CD14-positive monocyte (primary cell): ENCODE measurements around the gene PADI2. TPM values are rescaled to one million over a fixed set of nuclear protein-coding genes. Genes with fewer than 3 reads are reported as not detected.

ENCODE experiments used
- DNase-seq, 3 donors: peaks; one replicate each; pipeline ENCODE4 v3.0.0-alpha.2; 2011 to 2022
- H2AFZ ChIP-seq: 2 replicates; pipeline ENCODE4 v1.6.0; 2012; ENCODE audit warnings: mild to moderate bottlenecking, low read depth, low read length, inconsistent platforms; ENCODE audit not compliant: insufficient read depth, poor library complexity, severe bottlenecking
- H3K27ac ChIP-seq, 2 donors: 1 replicate in 1 of 2; 2 replicates in 1 of 2; pipeline ENCODE4 v1.5.1; 2012 to 2013; ENCODE audit warnings: low read length in 2 of 2, control low read depth in 1 of 2, inconsistent platforms in 1 of 2, low read depth in 1 of 2, mild to moderate bottlenecking in 1 of 2
- H3K27me3 ChIP-seq, 2 donors: one replicate each; pipeline versions ENCODE4 v1.6.0 to v1.6.1; 2011 to 2013; ENCODE audit warnings: low read length in 2 of 2; ENCODE audit not compliant: control insufficient read depth in 2 of 2, insufficient read depth in 2 of 2
- H3K36me3 ChIP-seq, 2 donors: replicated peaks in 1 of 2; 1 replicate in 1 of 2; 2 replicates in 1 of 2; pipeline versions ENCODE4 v1.5.1 to v1.6.1; 2012 to 2013; ENCODE audit warnings: low read length in 2 of 2, control low read depth in 1 of 2, inconsistent platforms in 1 of 2, mild to moderate bottlenecking in 1 of 2; ENCODE audit not compliant: insufficient read depth in 2 of 2, control insufficient read depth in 1 of 2
- H3K4me1 ChIP-seq, 2 donors: 1 replicate in 1 of 2; 2 replicates in 1 of 2; pipeline versions ENCODE4 v1.5.1 to v1.6.1; 2012 to 2013; ENCODE audit warnings: low read length in 2 of 2, control low read depth in 1 of 2, inconsistent platforms in 1 of 2, mild to moderate bottlenecking in 1 of 2, moderate library complexity in 1 of 2; ENCODE audit not compliant: insufficient read depth in 2 of 2, control insufficient read depth in 1 of 2
- H3K4me2 ChIP-seq: replicated peaks from 2 replicates; pipeline ENCODE3; 2012; ENCODE audit warnings: low read length, moderate library complexity, mild to moderate bottlenecking; ENCODE audit not compliant: poor library complexity, severe bottlenecking; ENCODE audit errors: extremely low read depth
- H3K4me3 ChIP-seq, 3 experiments: fragments of 200-600 bp in 1 of 3; sonication (generic) in 1 of 3; replicated peaks in 1 of 3; 1 replicate in 2 of 3; 2 replicates in 1 of 3; pipeline ENCODE4 v1.5.1; 2011 to 2013; ENCODE audit warnings: low read length in 3 of 3, mild to moderate bottlenecking in 3 of 3, control low read depth in 2 of 3, low read depth in 2 of 3, inconsistent platforms in 1 of 3, moderate library complexity in 1 of 3
- H3K79me2 ChIP-seq: 2 replicates; pipeline ENCODE4 v1.6.0; 2012; ENCODE audit warnings: mild to moderate bottlenecking, control low read depth, inconsistent platforms, low read length, moderate library complexity; ENCODE audit not compliant: insufficient read depth
- H3K9ac ChIP-seq: 2 replicates; pipeline ENCODE4 v1.6.0; 2017; ENCODE audit warnings: low read length, mild to moderate bottlenecking; ENCODE audit not compliant: insufficient read depth, poor library complexity, severe bottlenecking
- H3K9me3 ChIP-seq, 2 donors: replicated peaks in 1 of 2; 1 replicate in 1 of 2; 2 replicates in 1 of 2; pipeline versions ENCODE4 v1.5.1 to v1.6.1; 2012 to 2013; ENCODE audit warnings: low read length in 2 of 2, control low read depth in 1 of 2; ENCODE audit not compliant: control insufficient read depth in 1 of 2, insufficient read depth in 1 of 2
- H4K20me1 ChIP-seq: 2 replicates; pipeline ENCODE4 v1.6.0; 2012; ENCODE audit warnings: mild to moderate bottlenecking, low read length, control low read depth, moderate library complexity; ENCODE audit not compliant: insufficient read depth
- H3K27ac Mint-ChIP-seq, 7 donors: one replicate each; pipeline ENCODE4 v1.8.0; 2020; ENCODE audit warnings: mild to moderate bottlenecking in 7 of 7, mixed read lengths in 7 of 7, moderate library complexity in 6 of 7, inconsistent platforms in 2 of 7
- H3K27me3 Mint-ChIP-seq, 3 donors: one replicate each; pipeline ENCODE4 v1.8.0; 2021 to 2022; ENCODE audit warnings: low read depth in 3 of 3, mild to moderate bottlenecking in 3 of 3, mixed read lengths in 3 of 3, moderate library complexity in 3 of 3, inconsistent platforms in 1 of 3
- H3K36me3 Mint-ChIP-seq, 2 donors: one replicate each; pipeline ENCODE4 v1.8.0; 2020; ENCODE audit warnings: mixed read lengths in 2 of 2, inconsistent platforms in 1 of 2, mild to moderate bottlenecking in 1 of 2
- H3K4me1 Mint-ChIP-seq: one replicate; pipeline ENCODE4 v1.8.0; 2020; ENCODE audit warnings: mild to moderate bottlenecking, mixed read lengths
- H3K4me3 Mint-ChIP-seq, 2 donors: one replicate each; pipeline ENCODE4 v1.8.0; 2020; ENCODE audit warnings: mild to moderate bottlenecking in 2 of 2, mixed read lengths in 2 of 2, moderate library complexity in 1 of 2
- H3K9me3 Mint-ChIP-seq, 7 donors: one replicate each; pipeline ENCODE4 v1.8.0; 2020 to 2022; ENCODE audit warnings: mixed read lengths in 7 of 7, mild to moderate bottlenecking in 6 of 7, moderate library complexity in 6 of 7, inconsistent platforms in 2 of 7
- WGBS: methylation state at CpG from one replicate; pipeline ENCODE4 v1.1.5; 2013; ENCODE audit warnings: missing lambda C conversion rate; ENCODE audit not compliant: insufficient coverage; 5-methylcytosine and 5-hydroxymethylcytosine counted together
- intact Hi-C, 2 donors: fragments of 100-400 bp; cut with micrococcal nuclease; formaldehyde crosslinking; loops; one replicate each; pipeline versions ENCODE4 v1.15.0 to v1.15.1; 2023
- polyA plus RNA-seq, 3 donors: library from polyadenylated mRNA; depleted of rRNA in 1 of 3; unstranded in 2 of 3; stranded (reverse) in 1 of 3; fragments of 300-500 nt in 2 of 3; fragments of >200 nt in 1 of 3; fragmentation: Illumina TruSeq in 2 of 3; gene quantifications; 1 replicate in 2 of 3; 2 replicates in 1 of 3; pipeline ENCODE4 v1.2.3, GENCODE V29; 2012 to 2021
- TF ChIP-seq, protein P1 (sequence below): fragments of 200-600 bp; IDR thresholded peaks from one replicate; pipeline ENCODE4 v1.8.0; 2022; ENCODE audit warnings: antibody characterized with exemption, mild to moderate bottlenecking

PADI2 gene
- polyA plus RNA-seq, 3 donors: 18.6 to 61.7 (median 32.6) TPM

DNA sequence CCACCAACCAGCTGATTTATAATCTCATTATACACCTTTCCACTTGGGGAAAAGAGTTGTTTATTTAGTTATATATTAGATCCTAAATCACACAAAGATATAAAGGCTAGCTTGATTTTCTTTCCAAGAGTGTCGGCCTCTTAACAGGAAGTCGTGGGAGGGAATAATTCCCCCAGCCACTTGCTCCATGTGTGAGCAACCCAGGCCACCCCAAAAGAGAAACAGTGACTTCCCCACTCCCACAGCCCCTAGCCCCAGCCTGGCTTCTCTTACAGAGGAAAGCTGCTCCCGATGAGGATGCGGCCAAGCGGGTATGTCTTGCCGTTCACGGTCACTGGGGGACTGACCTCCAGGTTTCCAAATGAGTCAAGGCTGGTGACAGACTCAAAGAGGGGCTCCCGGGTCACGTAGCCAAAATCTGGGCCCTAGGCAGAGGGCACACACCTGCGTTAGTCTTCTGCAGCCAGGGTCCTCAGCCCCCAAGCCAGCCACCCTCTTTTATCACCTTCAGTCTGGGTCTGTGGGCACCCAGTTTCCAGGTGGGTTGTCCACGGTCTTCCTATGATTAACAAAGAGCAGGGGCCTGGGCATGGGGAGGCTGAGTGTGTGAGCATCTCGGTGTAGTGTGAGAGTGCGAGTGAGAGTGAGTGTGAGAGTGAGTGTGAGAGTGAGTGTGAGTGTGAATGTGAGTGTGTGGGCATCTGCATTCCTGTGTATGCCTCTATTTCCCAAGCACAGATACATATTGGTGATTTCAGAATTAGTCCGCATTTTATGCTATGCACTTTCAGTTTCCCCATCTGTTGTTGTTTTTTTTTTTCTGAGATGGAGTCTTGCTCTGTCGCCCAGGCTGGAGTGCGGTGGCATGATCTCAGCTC lies 40.0 kb downstream of the PADI2 start:
- intact Hi-C loops: loop anchor here in 1 of 2 donors (5.0 kb wide), 1 partner anchor 38 kb away; the partner anchor contains the start of gene PADI2
- H3K27me3 ChIP-seq: no peaks in the 10 kb centered on the region
- Mint-ChIP-seq H3K4me3 (no peak overlapping the region), H3K36me3 (peaks cover 56 to 90% of the 10 kb centered on the region in 2 donors), H3K4me1 (peaks cover 61% of the 10 kb centered on the region), H3K9me3 (peaks cover 0 to 3% (median 2%) of the 10 kb centered on the region in 7 donors), H3K27ac (peak overlapping the region in 2 of 7 donors; percentile 7 to 40), H3K27me3 (peaks cover 0 to 4% (median 1%) of the 10 kb centered on the region in 3 donors)
- H3K4me2 ChIP-seq: no peak overlapping the region
- TF ChIP-seq, protein P1, sequence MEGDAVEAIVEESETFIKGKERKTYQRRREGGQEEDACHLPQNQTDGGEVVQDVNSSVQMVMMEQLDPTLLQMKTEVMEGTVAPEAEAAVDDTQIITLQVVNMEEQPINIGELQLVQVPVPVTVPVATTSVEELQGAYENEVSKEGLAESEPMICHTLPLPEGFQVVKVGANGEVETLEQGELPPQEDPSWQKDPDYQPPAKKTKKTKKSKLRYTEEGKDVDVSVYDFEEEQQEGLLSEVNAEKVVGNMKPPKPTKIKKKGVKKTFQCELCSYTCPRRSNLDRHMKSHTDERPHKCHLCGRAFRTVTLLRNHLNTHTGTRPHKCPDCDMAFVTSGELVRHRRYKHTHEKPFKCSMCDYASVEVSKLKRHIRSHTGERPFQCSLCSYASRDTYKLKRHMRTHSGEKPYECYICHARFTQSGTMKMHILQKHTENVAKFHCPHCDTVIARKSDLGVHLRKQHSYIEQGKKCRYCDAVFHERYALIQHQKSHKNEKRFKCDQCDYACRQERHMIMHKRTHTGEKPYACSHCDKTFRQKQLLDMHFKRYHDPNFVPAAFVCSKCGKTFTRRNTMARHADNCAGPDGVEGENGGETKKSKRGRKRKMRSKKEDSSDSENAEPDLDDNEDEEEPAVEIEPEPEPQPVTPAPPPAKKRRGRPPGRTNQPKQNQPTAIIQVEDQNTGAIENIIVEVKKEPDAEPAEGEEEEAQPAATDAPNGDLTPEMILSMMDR: no peak
- DNase-seq: no peak
- no peaks in the 10 kb centered on the region for H4K20me1 ChIP-seq
- no peak overlapping the region for H3K9ac ChIP-seq
- WGBS: 85% methylated on average over 10 of the region's 16 CpGs
- H3K4me3 ChIP-seq: no peak overlapping the region
- no peaks in the 10 kb centered on the region for H3K9me3 ChIP-seq
- peak overlapping the region in 1 of 2 donors; percentile 31 for H3K27ac ChIP-seq
- no peak overlapping the region for H2AFZ ChIP-seq
- H3K36me3 ChIP-seq: peaks cover 60 to 67% of the 10 kb centered on the region in 2 donors
- peaks cover 37% of the 10 kb centered on the region in 2 donors for H3K4me1 ChIP-seq
- H3K79me2 ChIP-seq: no peaks in the 10 kb centered on the region

DNA sequence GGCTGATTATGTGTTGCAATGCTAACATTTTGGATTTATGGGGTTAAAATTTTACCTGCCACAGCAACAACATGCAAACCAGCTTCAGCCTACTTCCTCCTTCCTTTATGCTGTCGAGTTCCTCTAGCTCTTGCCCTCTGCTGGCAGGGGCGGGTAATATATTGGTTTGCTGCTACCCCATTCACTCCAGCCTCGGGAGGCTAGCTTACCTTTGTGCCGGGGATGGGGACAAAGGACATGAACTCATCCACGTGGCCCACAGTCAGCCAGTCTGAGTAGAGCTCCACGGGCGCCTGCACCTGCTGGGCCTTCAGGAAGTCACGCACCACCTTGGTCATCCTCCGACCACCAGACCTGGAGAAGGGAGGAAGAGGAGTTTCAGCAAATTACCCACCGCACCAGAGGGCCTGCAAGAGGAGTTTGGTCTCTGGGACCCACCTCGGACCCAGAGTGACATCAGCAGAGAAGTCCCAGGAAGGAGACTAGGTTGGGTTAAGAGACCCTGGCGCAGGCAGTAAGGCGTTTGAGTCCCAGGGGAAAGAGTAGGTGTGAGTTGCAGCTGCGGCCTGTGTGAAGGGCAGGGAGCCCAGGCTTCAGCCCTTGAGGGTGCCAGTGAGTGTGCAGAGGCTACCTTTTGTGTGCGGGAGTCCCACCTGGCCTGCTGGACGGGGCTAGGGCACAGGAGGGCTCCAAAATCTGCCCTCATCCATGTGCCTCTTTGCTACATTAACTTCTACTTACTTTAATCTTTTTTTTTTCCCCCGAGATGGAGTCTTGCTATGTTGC lies 43.6 kb downstream of the PADI2 start:
- Histone ChIP-seq H4K20me1 (no peaks in the 10 kb centered on the region), H3K4me2 (no peak overlapping the region), H2AFZ (no peak overlapping the region), H3K27me3 (no peaks in the 10 kb centered on the region), H3K36me3 (peaks cover 73 to 80% of the 10 kb centered on the region in 2 donors), H3K79me2 (no peaks in the 10 kb centered on the region), H3K27ac (peak overlapping the region in 1 of 2 donors; percentile 12), H3K4me1 (peaks cover 9 to 16% of the 10 kb centered on the region in 2 donors), H3K9ac (no peak overlapping the region), H3K9me3 (no peaks in the 10 kb centered on the region), H3K4me3 (no peak overlapping the region)
- 88% methylated on average over 8 of the region's 17 CpGs for WGBS
- peaks cover 73 to 96% of the 10 kb centered on the region in 2 donors for H3K36me3 Mint-ChIP-seq
- peaks cover 0 to 1% (median 1%) of the 10 kb centered on the region in 3 donors for H3K27me3 Mint-ChIP-seq
- TF ChIP-seq, protein P1: peak; percentile 80
- peak; percentile 51 to 64 (median 57) for DNase-seq
- peak overlapping the region in 4 of 7 donors; percentile 50 to 74 (median 62) for H3K27ac Mint-ChIP-seq
- peaks cover 31% of the 10 kb centered on the region for H3K4me1 Mint-ChIP-seq
- no peak overlapping the region for H3K4me3 Mint-ChIP-seq
- intact Hi-C loops: loop anchor here (1.0 to 5.0 kb wide), 3 partner anchors 15 to 42 kb away; partner anchors contain the start of gene PADI2 (in 1 of the 2)
- peaks cover 0 to 7% (median 2%) of the 10 kb centered on the region in 7 donors for H3K9me3 Mint-ChIP-seq
